CD14-positive monocyte (primary cell): ENCODE results near the gene SSB. TPM values are rescaled to one million over a fixed set of nuclear protein-coding genes. Genes with fewer than 3 reads are reported as not detected.
"Not testable (repeated sequence)": the region's sequence is repeated elsewhere in the genome, so short reads cannot be mapped to it uniquely, and the experiment has no call there.

ENCODE experiments used
- DNase-seq, 3 donors: peaks; one replicate each; pipeline ENCODE4 v3.0.0-alpha.2; 2011 to 2022
- H2AFZ ChIP-seq: 2 replicates; pipeline ENCODE4 v1.6.0; 2012; ENCODE audit warnings: mild to moderate bottlenecking, low read depth, low read length, inconsistent platforms; ENCODE audit not compliant: insufficient read depth, poor library complexity, severe bottlenecking
- H3K27ac ChIP-seq, 2 donors: 1 replicate in 1 of 2; 2 replicates in 1 of 2; pipeline ENCODE4 v1.5.1; 2012 to 2013; ENCODE audit warnings: low read length in 2 of 2, control low read depth in 1 of 2, inconsistent platforms in 1 of 2, low read depth in 1 of 2, mild to moderate bottlenecking in 1 of 2
- H3K27me3 ChIP-seq, 2 donors: one replicate each; pipeline versions ENCODE4 v1.6.0 to v1.6.1; 2011 to 2013; ENCODE audit warnings: low read length in 2 of 2; ENCODE audit not compliant: control insufficient read depth in 2 of 2, insufficient read depth in 2 of 2
- H3K36me3 ChIP-seq, 2 donors: replicated peaks in 1 of 2; 1 replicate in 1 of 2; 2 replicates in 1 of 2; pipeline versions ENCODE4 v1.5.1 to v1.6.1; 2012 to 2013; ENCODE audit warnings: low read length in 2 of 2, control low read depth in 1 of 2, inconsistent platforms in 1 of 2, mild to moderate bottlenecking in 1 of 2; ENCODE audit not compliant: insufficient read depth in 2 of 2, control insufficient read depth in 1 of 2
- H3K4me1 ChIP-seq, 2 donors: 1 replicate in 1 of 2; 2 replicates in 1 of 2; pipeline versions ENCODE4 v1.5.1 to v1.6.1; 2012 to 2013; ENCODE audit warnings: low read length in 2 of 2, control low read depth in 1 of 2, inconsistent platforms in 1 of 2, mild to moderate bottlenecking in 1 of 2, moderate library complexity in 1 of 2; ENCODE audit not compliant: insufficient read depth in 2 of 2, control insufficient read depth in 1 of 2
- H3K4me2 ChIP-seq: replicated peaks from 2 replicates; pipeline ENCODE3; 2012; ENCODE audit warnings: low read length, moderate library complexity, mild to moderate bottlenecking; ENCODE audit not compliant: poor library complexity, severe bottlenecking; ENCODE audit errors: extremely low read depth
- H3K4me3 ChIP-seq, 3 experiments: fragments of 200-600 bp in 1 of 3; sonication (generic) in 1 of 3; replicated peaks in 1 of 3; 1 replicate in 2 of 3; 2 replicates in 1 of 3; pipeline ENCODE4 v1.5.1; 2011 to 2013; ENCODE audit warnings: low read length in 3 of 3, mild to moderate bottlenecking in 3 of 3, control low read depth in 2 of 3, low read depth in 2 of 3, inconsistent platforms in 1 of 3, moderate library complexity in 1 of 3
- H3K79me2 ChIP-seq: 2 replicates; pipeline ENCODE4 v1.6.0; 2012; ENCODE audit warnings: mild to moderate bottlenecking, control low read depth, inconsistent platforms, low read length, moderate library complexity; ENCODE audit not compliant: insufficient read depth
- H3K9ac ChIP-seq: 2 replicates; pipeline ENCODE4 v1.6.0; 2017; ENCODE audit warnings: low read length, mild to moderate bottlenecking; ENCODE audit not compliant: insufficient read depth, poor library complexity, severe bottlenecking
- H3K9me3 ChIP-seq, 2 donors: replicated peaks in 1 of 2; 1 replicate in 1 of 2; 2 replicates in 1 of 2; pipeline versions ENCODE4 v1.5.1 to v1.6.1; 2012 to 2013; ENCODE audit warnings: low read length in 2 of 2, control low read depth in 1 of 2; ENCODE audit not compliant: control insufficient read depth in 1 of 2, insufficient read depth in 1 of 2
- H4K20me1 ChIP-seq: 2 replicates; pipeline ENCODE4 v1.6.0; 2012; ENCODE audit warnings: mild to moderate bottlenecking, low read length, control low read depth, moderate library complexity; ENCODE audit not compliant: insufficient read depth
- H3K27ac Mint-ChIP-seq, 7 donors: one replicate each; pipeline ENCODE4 v1.8.0; 2020; ENCODE audit warnings: mild to moderate bottlenecking in 7 of 7, mixed read lengths in 7 of 7, moderate library complexity in 6 of 7, inconsistent platforms in 2 of 7
- H3K27me3 Mint-ChIP-seq, 3 donors: one replicate each; pipeline ENCODE4 v1.8.0; 2021 to 2022; ENCODE audit warnings: low read depth in 3 of 3, mild to moderate bottlenecking in 3 of 3, mixed read lengths in 3 of 3, moderate library complexity in 3 of 3, inconsistent platforms in 1 of 3
- H3K36me3 Mint-ChIP-seq, 2 donors: one replicate each; pipeline ENCODE4 v1.8.0; 2020; ENCODE audit warnings: mixed read lengths in 2 of 2, inconsistent platforms in 1 of 2, mild to moderate bottlenecking in 1 of 2
- H3K4me1 Mint-ChIP-seq: one replicate; pipeline ENCODE4 v1.8.0; 2020; ENCODE audit warnings: mild to moderate bottlenecking, mixed read lengths
- H3K4me3 Mint-ChIP-seq, 2 donors: one replicate each; pipeline ENCODE4 v1.8.0; 2020; ENCODE audit warnings: mild to moderate bottlenecking in 2 of 2, mixed read lengths in 2 of 2, moderate library complexity in 1 of 2
- H3K9me3 Mint-ChIP-seq, 7 donors: one replicate each; pipeline ENCODE4 v1.8.0; 2020 to 2022; ENCODE audit warnings: mixed read lengths in 7 of 7, mild to moderate bottlenecking in 6 of 7, moderate library complexity in 6 of 7, inconsistent platforms in 2 of 7
- CTCF ChIP-seq: fragments of 200-600 bp; IDR thresholded peaks from one replicate; pipeline ENCODE4 v1.8.0; 2022; ENCODE audit warnings: antibody characterized with exemption, mild to moderate bottlenecking
- WGBS: methylation state at CpG from one replicate; pipeline ENCODE4 v1.1.5; 2013; ENCODE audit warnings: missing lambda C conversion rate; ENCODE audit not compliant: insufficient coverage; 5-methylcytosine and 5-hydroxymethylcytosine counted together
- intact Hi-C, 2 donors: fragments of 100-400 bp; cut with micrococcal nuclease; formaldehyde crosslinking; loops; one replicate each; pipeline versions ENCODE4 v1.15.0 to v1.15.1; 2023
- polyA plus RNA-seq, 3 donors: library from polyadenylated mRNA; depleted of rRNA in 1 of 3; unstranded in 2 of 3; stranded (reverse) in 1 of 3; fragments of 300-500 nt in 2 of 3; fragments of >200 nt in 1 of 3; fragmentation: Illumina TruSeq in 2 of 3; gene quantifications; 1 replicate in 2 of 3; 2 replicates in 1 of 3; pipeline ENCODE4 v1.2.3, GENCODE V29; 2012 to 2021

The SSB gene
- polyA plus RNA-seq, 3 donors: 32.6 to 88.7 (median 60.2) TPM

GRCh38 chr2:169839954-169840746 lies 41.5 kb downstream of the SSB start:
- Histone ChIP-seq H4K20me1 (peaks cover 79% of the 10 kb centered on the region), H3K27ac (no peak overlapping the region), H3K79me2 (peaks cover 42% of the 10 kb centered on the region), H3K27me3 (no peaks in the 10 kb centered on the region), H3K9me3 (no peaks in the 10 kb centered on the region), H3K4me1 (no peaks in the 10 kb centered on the region), H3K4me3 (no peak overlapping the region), H2AFZ (no peak overlapping the region), H3K36me3 (peaks cover 0 to 22% of the 10 kb centered on the region in 2 donors), H3K9ac (no peak overlapping the region), H3K4me2 (no peak overlapping the region)
- H3K27ac Mint-ChIP-seq: peak overlapping the region in 2 of 7 donors; percentile 34 to 82
- no peak overlapping the region for H3K4me3 Mint-ChIP-seq
- peaks cover 0 to 1% (median 0%) of the 10 kb centered on the region in 3 donors for H3K27me3 Mint-ChIP-seq
- H3K36me3 Mint-ChIP-seq: peaks cover 29 to 34% of the 10 kb centered on the region in 2 donors
- intact Hi-C loops: no loop called here
- DNase-seq: no peak
- TF ChIP-seq CTCF: no peak
- H3K4me1 Mint-ChIP-seq: no peaks in the 10 kb centered on the region
- WGBS: 91% methylated on average over 5 of the region's 10 CpGs
- H3K9me3 Mint-ChIP-seq: peaks cover 0 to 2% (median 1%) of the 10 kb centered on the region in 7 donors

GRCh38 chr2:169840747-169841142 lies 42.1 kb downstream of the SSB start:
- peaks cover 0 to 2% (median 1%) of the 10 kb centered on the region in 7 donors for H3K9me3 Mint-ChIP-seq
- no peak overlapping the region for H3K4me3 ChIP-seq
- H3K27ac Mint-ChIP-seq: no peak overlapping the region
- intact Hi-C loops: no loop called here
- H3K4me1 ChIP-seq: no peaks in the 10 kb centered on the region
- H3K27me3 Mint-ChIP-seq: peaks cover 0 to 1% (median 0%) of the 10 kb centered on the region in 3 donors
- no peaks in the 10 kb centered on the region for H3K9me3 ChIP-seq
- 100% methylated on average over 2 of the region's 2 CpGs for WGBS
- peaks cover 76% of the 10 kb centered on the region for H4K20me1 ChIP-seq
- H3K4me2 ChIP-seq: no peak overlapping the region
- peaks cover 0 to 22% of the 10 kb centered on the region in 2 donors for H3K36me3 ChIP-seq
- H3K4me1 Mint-ChIP-seq: no peaks in the 10 kb centered on the region
- peaks cover 29 to 35% of the 10 kb centered on the region in 2 donors for H3K36me3 Mint-ChIP-seq
- H3K27me3 ChIP-seq: no peaks in the 10 kb centered on the region
- no peak for TF ChIP-seq CTCF
- H2AFZ ChIP-seq: no peak overlapping the region
- no peak for DNase-seq
- no peak overlapping the region for H3K27ac ChIP-seq
- H3K79me2 ChIP-seq: peaks cover 38% of the 10 kb centered on the region
- H3K4me3 Mint-ChIP-seq: no peak overlapping the region
- no peak overlapping the region for H3K9ac ChIP-seq

- H3K4me3 ChIP-seq, H2AFZ ChIP-seq, H3K4me3 Mint-ChIP-seq, H3K4me1 ChIP-seq, H3K4me1 Mint-ChIP-seq, H3K9ac ChIP-seq, DNase-seq, intact Hi-C loops, H3K27ac Mint-ChIP-seq, H3K9me3 ChIP-seq, H3K4me2 ChIP-seq, H3K9me3 Mint-ChIP-seq, H3K27ac ChIP-seq, H3K27me3 Mint-ChIP-seq, H3K27me3 ChIP-seq: not testable (repeated sequence)
- Histone ChIP-seq H4K20me1 (peaks cover 72% of the 10 kb centered on the region), H3K79me2 (peaks cover 37% of the 10 kb centered on the region), H3K36me3 (peaks cover 0 to 22% of the 10 kb centered on the region in 2 donors)
- peaks cover 30 to 44% of the 10 kb centered on the region in 2 donors for H3K36me3 Mint-ChIP-seq
- WGBS: no CpG with 5 or more reads among the region's 24 CpGs
These were observed 43.0 kb downstream of the SSB start for GRCh38 chr2:169841625-169842024.
